SU-DHL-6 (cell line): ENCODE results near the gene ARVCF.

Experiments used
- H2AFZ ChIP-seq: fragments of 200-600 bp; sonication (generic); 2 replicates; pipeline ENCODE4 v1.6.1; 2014; ENCODE audit warnings: low read depth, mild to moderate bottlenecking, moderate library complexity, mixed read lengths, antibody characterized with exemption, low read length; ENCODE audit not compliant: severe bottlenecking
- H3F3A ChIP-seq: fragments of 200-600 bp; shearing (Covaris generic); 2 replicates; pipeline ENCODE4 v1.6.0; 2016; ENCODE audit warnings: antibody characterized with exemption, mild to moderate bottlenecking; ENCODE audit not compliant: insufficient read depth
- H3K27ac ChIP-seq: fragments of 200-600 bp; sonication (generic); 2 replicates; pipeline ENCODE4 v1.5.1; 2016; ENCODE audit warnings: low read depth, mild to moderate bottlenecking, low read length, moderate library complexity, mixed read lengths
- H3K27me3 ChIP-seq: fragments of 200-600 bp; sonication (generic), shearing (Covaris generic); 2 replicates; pipeline ENCODE4 v1.6.0; 2014; ENCODE audit warnings: mild to moderate bottlenecking, low read length
- H3K36me3 ChIP-seq: fragments of 200-600 bp; sonication (generic); 2 replicates; pipeline ENCODE4 v1.6.1; 2014; ENCODE audit warnings: mild to moderate bottlenecking, low read length, mixed read lengths
- H3K4me2 ChIP-seq: fragments of 300-600, 200-600 bp; shearing (Covaris generic), sonication (generic); 2 replicates; pipeline ENCODE4 v1.6.0; 2014; ENCODE audit warnings: low read length, low read depth, mild to moderate bottlenecking; ENCODE audit not compliant: poor library complexity, severe bottlenecking
- H3K4me3 ChIP-seq: fragments of 200-600 bp; sonication (generic); 2 replicates; pipeline ENCODE4 v1.5.1; 2014; ENCODE audit warnings: antibody characterized with exemption, low read length, mild to moderate bottlenecking, mixed read lengths; ENCODE audit not compliant: insufficient read depth, poor library complexity, severe bottlenecking
- H3K79me2 ChIP-seq: fragments of 200-600 bp; sonication (generic); 2 replicates; pipeline ENCODE4 v1.6.1; 2014; ENCODE audit warnings: mild to moderate bottlenecking, low read length, moderate library complexity; ENCODE audit not compliant: insufficient read depth
- H3K9ac ChIP-seq: fragments of 200-600 bp; sonication (generic); 2 replicates; pipeline ENCODE4 v1.7.0; 2014; ENCODE audit warnings: mild to moderate bottlenecking, low read length
- H3K9me2 ChIP-seq: fragments of 200-600 bp; sonication (generic); replicated peaks from 2 replicates; pipeline ENCODE4 v1.6.1; 2014; ENCODE audit warnings: low read length; ENCODE audit not compliant: insufficient read depth
- H3K9me3 ChIP-seq: fragments of 200-600 bp; sonication (generic); 2 replicates; pipeline ENCODE4 v1.6.1; 2014; ENCODE audit warnings: low read length, mixed read lengths; ENCODE audit not compliant: insufficient read depth
- H4K20me1 ChIP-seq: fragments of 200-600 bp; sonication (generic); 2 replicates; pipeline ENCODE4 v1.6.1; 2014; ENCODE audit warnings: low read depth, mild to moderate bottlenecking, antibody characterized with exemption, low read length, moderate library complexity, mixed read lengths
- EZH2phosphoT487 ChIP-seq: fragments of 200-600 bp; sonication (generic), shearing (Covaris generic); conservative IDR thresholded peaks from 2 replicates; pipeline ENCODE4 v1.6.1; 2018; ENCODE audit warnings: mild to moderate bottlenecking, antibody characterized with exemption, low read length, moderate library complexity, mixed read lengths
- TF ChIP-seq, protein P1 (sequence below): fragments of 200-600 bp; sonication (generic); IDR thresholded peaks from one replicate; pipeline ENCODE4 v1.5.1; 2017; ENCODE audit warnings: antibody characterized with exemption, mild to moderate bottlenecking, low read length, moderate library complexity; ENCODE audit not compliant: insufficient read depth, poor library complexity, severe bottlenecking

ARVCF gene

GRCh38 chr22:19963863-19964642 is 52.6 kb downstream of the ARVCF start:
- Histone ChIP-seq H3K27me3 (no peaks in the 10 kb centered on the region), H3K4me3 (no peak overlapping the region), H3K9me3 (no peaks in the 10 kb centered on the region), H3K4me2 (no peak overlapping the region), H3K79me2 (no peaks in the 10 kb centered on the region), H3K9ac (no peak overlapping the region), H3K36me3 (no peaks in the 10 kb centered on the region), H3K27ac (no peak overlapping the region), H2AFZ (no peak overlapping the region), H4K20me1 (no peaks in the 10 kb centered on the region), H3K9me2 (no peaks in the 10 kb centered on the region), H3F3A (no peaks in the 10 kb centered on the region)
- TF ChIP-seq, protein P1, sequence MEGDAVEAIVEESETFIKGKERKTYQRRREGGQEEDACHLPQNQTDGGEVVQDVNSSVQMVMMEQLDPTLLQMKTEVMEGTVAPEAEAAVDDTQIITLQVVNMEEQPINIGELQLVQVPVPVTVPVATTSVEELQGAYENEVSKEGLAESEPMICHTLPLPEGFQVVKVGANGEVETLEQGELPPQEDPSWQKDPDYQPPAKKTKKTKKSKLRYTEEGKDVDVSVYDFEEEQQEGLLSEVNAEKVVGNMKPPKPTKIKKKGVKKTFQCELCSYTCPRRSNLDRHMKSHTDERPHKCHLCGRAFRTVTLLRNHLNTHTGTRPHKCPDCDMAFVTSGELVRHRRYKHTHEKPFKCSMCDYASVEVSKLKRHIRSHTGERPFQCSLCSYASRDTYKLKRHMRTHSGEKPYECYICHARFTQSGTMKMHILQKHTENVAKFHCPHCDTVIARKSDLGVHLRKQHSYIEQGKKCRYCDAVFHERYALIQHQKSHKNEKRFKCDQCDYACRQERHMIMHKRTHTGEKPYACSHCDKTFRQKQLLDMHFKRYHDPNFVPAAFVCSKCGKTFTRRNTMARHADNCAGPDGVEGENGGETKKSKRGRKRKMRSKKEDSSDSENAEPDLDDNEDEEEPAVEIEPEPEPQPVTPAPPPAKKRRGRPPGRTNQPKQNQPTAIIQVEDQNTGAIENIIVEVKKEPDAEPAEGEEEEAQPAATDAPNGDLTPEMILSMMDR = no peak
- TF ChIP-seq EZH2phosphoT487 = no peak

- no peak overlapping the region for H3K27ac ChIP-seq
- no peaks in the 10 kb centered on the region for H4K20me1 ChIP-seq
- H3K4me2 ChIP-seq = no peak overlapping the region
- TF ChIP-seq, protein P1 = no peak
- no peak for TF ChIP-seq EZH2phosphoT487
- H3F3A ChIP-seq = no peaks in the 10 kb centered on the region
- H3K79me2 ChIP-seq = no peaks in the 10 kb centered on the region
- no peaks in the 10 kb centered on the region for H3K27me3 ChIP-seq
- H3K9me3 ChIP-seq = no peaks in the 10 kb centered on the region
- no peaks in the 10 kb centered on the region for H3K36me3 ChIP-seq
- H3K9ac ChIP-seq = no peak overlapping the region
- H3K4me3 ChIP-seq = no peak overlapping the region
- H3K9me2 ChIP-seq = no peaks in the 10 kb centered on the region
- H2AFZ ChIP-seq = no peak overlapping the region
Measured at GRCh38 chr22:19962909-19963806, 53.5 kb downstream of the ARVCF start.

DNA sequence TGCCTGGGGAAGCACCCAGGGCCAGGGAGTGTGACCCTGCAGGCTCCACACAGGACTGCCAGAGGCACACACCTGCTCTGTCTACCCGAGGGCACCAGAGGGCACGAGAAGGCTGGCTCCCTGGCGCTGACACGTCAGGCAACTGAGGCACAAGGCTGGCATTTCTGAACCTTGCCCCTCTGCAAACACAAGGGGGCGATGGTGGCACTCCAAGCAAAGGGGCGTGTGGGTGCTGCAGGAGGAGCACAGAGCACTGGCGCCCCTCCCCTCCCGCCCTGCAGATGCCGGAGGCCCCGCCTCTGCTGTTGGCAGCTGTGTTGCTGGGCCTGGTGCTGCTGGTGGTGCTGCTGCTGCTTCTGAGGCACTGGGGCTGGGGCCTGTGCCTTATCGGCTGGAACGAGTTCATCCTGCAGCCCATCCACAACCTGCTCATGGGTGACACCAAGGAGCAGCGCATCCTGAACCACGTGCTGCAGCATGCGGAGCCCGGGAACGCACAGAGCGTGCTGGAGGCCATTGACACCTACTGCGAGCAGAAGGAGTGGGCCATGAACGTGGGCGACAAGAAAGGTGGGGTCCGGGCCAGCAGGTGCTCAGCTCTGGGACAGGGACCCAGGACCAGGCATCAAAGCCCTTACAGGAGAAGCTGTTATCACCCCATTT is 54.2 kb downstream of the ARVCF start:
- H3K79me2 ChIP-seq = no peaks in the 10 kb centered on the region
- H3K27ac ChIP-seq = no peak overlapping the region
- no peaks in the 10 kb centered on the region for H3K27me3 ChIP-seq
- H3F3A ChIP-seq = no peaks in the 10 kb centered on the region
- H2AFZ ChIP-seq = no peak overlapping the region
- H4K20me1 ChIP-seq = no peaks in the 10 kb centered on the region
- H3K4me3 ChIP-seq = no peak overlapping the region
- H3K36me3 ChIP-seq = no peaks in the 10 kb centered on the region
- H3K9me3 ChIP-seq = no peaks in the 10 kb centered on the region
- no peak overlapping the region for H3K4me2 ChIP-seq
- H3K9me2 ChIP-seq = no peaks in the 10 kb centered on the region
- no peak overlapping the region for H3K9ac ChIP-seq
- TF ChIP-seq, protein P1 = peak; percentile 21
- TF ChIP-seq EZH2phosphoT487 = no peak
